Fibroblast of pulmonary artery (primary cell): ENCODE results near the gene ZNF253.
A peak's percentile ranks its signal among the peaks of the same experiment; 100 is the strongest.
"Not testable (repeated sequence)": the region's sequence is repeated elsewhere in the genome, so short reads cannot be mapped to it uniquely, and the experiment has no call there.

Experiments used
- DNase-seq: peaks from one replicate; pipeline ENCODE4 v3.0.0-alpha.2; 2010; ENCODE audit warnings: low read depth
- H3K4me3 ChIP-seq: replicated peaks from 2 replicates; pipeline ENCODE4 v1.5.1; 2011; ENCODE audit warnings: low read depth, mild to moderate bottlenecking, control low read depth, low read length, moderate library complexity
- CTCF ChIP-seq: IDR thresholded peaks from 2 replicates; pipeline ENCODE4 v1.5.1; 2011; ENCODE audit warnings: mild to moderate bottlenecking, control low read depth, low read length, inconsistent platforms; ENCODE audit errors: missing control alignments

Gene ZNF253

GRCh38 chr19:19865750-19866610 lies at the start of gene ZNF253:
TSS of gene ZNF253 (plus strand) at chr19:19865882. CDS start at chr19:19865997, 115 bp downstream.
- H3K4me3 ChIP-seq = peak within 1 kb of the TSS; percentile 86
- no peak for TF ChIP-seq CTCF
- peak; percentile 95 for DNase-seq

GRCh38 chr19:19816679-19817078 lies 49.0 kb upstream of the ZNF253 start:
- DNase-seq = no peak
- TF ChIP-seq CTCF = no peak
- H3K4me3 ChIP-seq = no peak overlapping the region

- no peak overlapping the region for H3K4me3 ChIP-seq
- TF ChIP-seq CTCF = no peak
- no peak for DNase-seq
Measured at GRCh38 chr19:19817357-19817756, 48.3 kb upstream of the ZNF253 start.

GRCh38 chr19:19820774-19821320 lies 44.8 kb upstream of the ZNF253 start:
- DNase-seq = no peak
- TF ChIP-seq CTCF = no peak
- H3K4me3 ChIP-seq = peak overlapping the region; percentile 76

- peak within 1 kb of the TSS; percentile 76 for H3K4me3 ChIP-seq
- peak; percentile 96 for DNase-seq
- no peak for TF ChIP-seq CTCF
Measured at GRCh38 chr19:19821366-19821951, 44.2 kb upstream of the ZNF253 start, which contains the start of gene ZNF506. TSS of gene ZNF506 (minus strand) at chr19:19821750. CDS start at chr19:19821603, 147 bp downstream.

GRCh38 chr19:19821976-19822375 lies 43.7 kb upstream of the ZNF253 start:
- DNase-seq = not testable (repeated sequence)
- H3K4me3 ChIP-seq = peak overlapping the region; percentile 76

- DNase-seq = no peak
- TF ChIP-seq CTCF = no peak
Measured at GRCh38 chr19:19823916-19824315, 41.8 kb upstream of the ZNF253 start.

More at GRCh38 chr19:19823916-19824315, 41.8 kb upstream of the ZNF253 start:
- no peak overlapping the region for H3K4me3 ChIP-seq
